Activated CD4-positive, alpha-beta T cell treated with anti-CD3 and anti-CD28 coated beads, Interleukin-2, amount 50 U/mL, for 48 hours (primary cell): Measurements from ENCODE around the gene HAO2.
A peak's percentile ranks its signal among the peaks of the same experiment; 100 is the strongest.
"Not testable (repeated sequence)": the region's sequence is repeated elsewhere in the genome, so short reads cannot be mapped to it uniquely, and the experiment has no call there.

ENCODE experiments used
- DNase-seq, 2 experiments: peaks; one replicate each; pipeline ENCODE4 v3.0.0-alpha.2; 2020

HAO2 gene

GRCh38 chr1:119347858-119348257 lies 20.7 kb upstream of the HAO2 start:
- peak; percentile 8 to 13 for DNase-seq

GRCh38 chr1:119348941-119349340 lies 19.6 kb upstream of the HAO2 start:
- DNase-seq: no peak

- DNase-seq: not testable (repeated sequence)
These were observed 17.7 kb upstream of the HAO2 start for GRCh38 chr1:119350866-119351265.

GRCh38 chr1:119351997-119352396 lies 16.6 kb upstream of the HAO2 start:
- DNase-seq: no peak

- no peak for DNase-seq
These were observed 14.7 kb upstream of the HAO2 start for GRCh38 chr1:119353836-119354235.

DNA sequence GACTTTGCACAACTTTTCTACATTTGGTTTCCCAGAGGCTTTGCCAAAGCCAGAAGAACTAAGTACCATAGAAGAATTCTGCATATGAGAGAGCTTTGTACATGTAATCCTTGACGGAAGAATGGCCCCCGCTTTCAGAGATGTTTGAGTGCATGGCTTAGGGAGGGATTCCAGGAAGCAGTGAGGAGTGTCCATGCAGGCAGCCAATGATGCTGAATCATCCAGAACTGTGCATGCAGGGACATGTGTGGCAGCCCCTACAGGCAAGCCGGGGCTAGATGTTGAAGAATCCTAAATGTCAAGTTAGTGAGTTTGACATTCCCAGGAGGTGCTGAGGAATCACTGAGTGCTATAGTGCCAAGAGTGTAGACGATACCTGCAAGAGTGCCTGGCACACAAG lies 9.9 kb upstream of the HAO2 start:
- DNase-seq: no peak

DNA sequence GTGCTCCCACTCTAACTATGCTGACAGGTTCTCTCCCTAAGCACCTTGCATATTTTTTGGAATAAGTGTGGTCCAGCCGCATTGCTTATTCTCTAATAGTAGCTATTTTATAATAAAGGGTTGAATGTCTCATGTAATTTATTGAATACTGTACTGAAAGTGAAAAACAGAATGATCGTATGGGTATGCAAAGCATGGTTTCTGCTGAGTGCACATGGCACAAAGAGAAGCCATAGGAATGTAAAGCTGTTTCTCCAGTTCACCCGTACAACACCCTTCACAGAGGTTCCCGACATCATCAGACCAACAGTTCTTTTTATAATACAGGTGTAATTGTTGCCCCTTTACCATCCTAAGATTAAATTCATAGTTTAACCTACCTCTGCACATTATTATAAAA lies 8.9 kb upstream of the HAO2 start:
- no peak for DNase-seq

DNA sequence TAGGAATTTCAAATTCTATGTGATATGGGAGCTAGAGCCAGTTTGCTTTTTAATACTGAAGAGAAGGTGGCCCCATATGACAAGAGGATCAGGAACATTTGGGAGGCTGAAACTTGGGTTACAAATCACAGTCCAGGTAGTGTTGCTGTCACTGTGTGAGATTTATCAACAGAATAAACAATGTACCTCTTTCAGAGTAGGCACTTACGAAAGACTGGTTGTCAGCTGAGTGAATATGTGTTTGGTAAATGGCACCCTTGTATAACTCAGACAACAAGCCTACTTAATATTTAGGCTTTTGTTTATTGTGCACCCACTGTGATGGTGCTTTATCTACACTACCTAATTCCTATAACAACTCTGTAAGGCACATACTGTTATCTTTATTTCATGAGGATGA lies 7.4 kb upstream of the HAO2 start:
- no peak for DNase-seq

GRCh38 chr1:119361620-119362344 lies 6.8 kb upstream of the HAO2 start:
- no peak for DNase-seq

DNA sequence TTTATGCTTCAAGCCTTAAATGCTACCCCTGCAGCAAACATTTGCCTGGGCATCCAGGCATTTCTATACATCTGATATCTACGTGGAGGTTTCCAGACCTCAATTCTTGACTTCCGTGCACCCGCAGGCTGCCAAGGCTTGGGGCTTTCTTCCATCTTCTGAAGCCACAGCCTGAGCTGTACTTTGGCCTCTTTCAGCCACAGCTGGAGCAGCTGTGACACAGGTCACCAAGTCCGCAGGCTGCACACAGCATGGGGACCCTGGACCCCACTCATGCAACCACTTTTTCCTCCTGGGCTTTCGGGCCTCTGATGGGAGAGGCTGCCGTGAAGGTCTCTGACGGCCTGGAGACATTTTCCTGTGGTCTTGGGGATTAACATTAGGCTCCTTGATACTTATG lies 5.4 kb upstream of the HAO2 start:
- DNase-seq: no peak

DNA sequence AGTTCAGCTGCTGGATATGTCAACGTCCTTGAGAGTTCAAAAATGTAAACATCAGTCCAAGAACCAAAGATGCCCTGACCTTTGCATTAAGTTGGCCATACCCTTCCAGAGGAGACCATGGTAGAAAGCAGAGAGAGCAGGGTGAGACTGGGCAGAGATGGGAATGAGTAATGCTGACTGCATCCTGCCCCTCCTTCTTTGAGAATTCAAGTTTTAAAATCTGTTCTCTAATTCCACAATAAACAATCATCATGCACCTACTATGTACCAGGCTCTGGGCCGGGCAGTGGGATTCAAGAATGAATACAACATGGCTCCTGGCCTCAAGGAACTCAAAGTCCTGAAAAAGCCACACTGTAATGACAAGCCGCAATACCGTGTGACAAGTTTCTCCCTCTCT lies 3.9 kb upstream of the HAO2 start:
- DNase-seq: no peak

- no peak for DNase-seq
These were observed 2.2 kb upstream of the HAO2 start for GRCh38 chr1:119366424-119366823.

DNA sequence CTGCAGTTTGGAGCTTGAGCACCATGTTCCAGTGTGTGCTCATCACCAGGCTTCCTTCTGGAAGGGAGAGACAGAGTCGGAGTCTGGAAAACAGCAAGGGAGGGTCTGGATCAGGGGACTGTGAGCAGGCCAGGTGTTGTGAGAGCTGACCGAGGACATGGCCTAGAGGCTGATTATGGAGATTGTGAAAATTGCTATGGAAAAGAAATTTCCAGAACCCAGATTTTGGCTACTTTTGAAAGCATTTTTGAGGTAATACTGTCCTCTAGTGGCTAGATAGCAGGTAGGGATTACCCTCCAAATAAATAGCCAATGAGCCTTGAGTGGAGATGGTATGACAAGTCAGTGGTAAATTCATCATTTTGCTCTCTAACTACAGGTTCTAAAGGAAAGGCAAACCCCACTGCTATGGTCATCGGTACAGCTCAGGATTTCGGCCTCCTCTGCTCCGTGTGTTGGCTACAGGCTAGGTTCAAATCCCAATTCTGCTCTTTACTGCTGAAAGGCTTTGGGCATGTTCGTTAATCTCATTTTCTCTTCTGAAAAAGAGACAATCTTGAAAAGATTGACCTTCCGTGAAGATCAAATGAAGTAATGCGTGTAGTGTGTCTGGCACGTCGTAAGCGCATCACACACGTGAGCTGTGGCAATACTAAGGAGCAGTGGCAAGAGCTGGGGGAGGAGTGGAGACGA lies 1.0 kb upstream of the HAO2 start:
- DNase-seq: no peak

DNA sequence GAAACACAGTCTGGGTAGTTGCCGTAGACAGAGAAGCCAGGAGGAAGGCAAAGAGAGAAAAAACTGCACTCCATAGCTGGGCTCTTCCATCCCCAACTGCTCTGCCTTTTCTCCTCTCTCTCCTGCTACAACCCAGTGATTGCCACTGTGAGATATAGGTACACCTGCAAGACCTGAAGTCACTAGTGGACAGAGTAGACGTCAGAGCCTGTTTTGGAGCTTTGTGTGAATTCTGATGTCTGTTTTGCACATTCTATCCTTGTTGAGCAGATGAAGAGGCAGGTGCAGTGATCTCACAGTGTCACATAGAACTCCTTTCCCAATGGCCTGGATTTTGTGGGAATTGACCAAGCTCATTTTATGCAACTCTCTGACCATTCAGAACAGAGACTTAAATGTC lies 2.2 kb downstream of the HAO2 start:
- DNase-seq: no peak

- no peak for DNase-seq
These were observed 3.2 kb downstream of the HAO2 start for GRCh38 chr1:119371815-119372214.

DNA sequence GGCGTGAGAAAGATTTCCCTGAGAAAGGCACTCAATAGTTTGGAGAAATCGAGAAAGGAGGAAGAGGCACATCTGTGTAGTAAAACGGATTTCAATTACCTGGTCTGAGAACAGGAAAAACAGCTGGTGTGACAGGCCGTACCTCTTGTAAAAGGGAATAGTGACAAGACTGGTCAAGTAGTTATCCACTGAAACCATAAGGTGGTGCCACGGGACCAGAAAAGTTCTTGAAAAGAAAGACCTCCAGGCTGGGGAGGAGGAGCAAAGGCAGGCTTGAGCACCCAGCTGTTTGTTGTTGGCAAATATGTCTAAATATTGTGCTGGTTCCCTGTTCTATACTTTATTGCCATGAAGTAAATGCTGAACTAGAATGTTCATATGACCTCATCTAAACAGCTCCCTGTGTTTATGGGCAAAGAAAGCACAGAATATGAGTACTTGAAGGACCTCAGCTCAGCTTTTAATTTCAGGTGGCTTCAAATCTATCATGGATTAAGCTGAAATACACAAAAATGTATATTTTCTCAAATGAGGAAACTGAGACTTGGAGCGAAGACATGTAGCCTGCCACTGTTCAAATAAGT lies 4.0 kb downstream of the HAO2 start:
- DNase-seq: no peak

GRCh38 chr1:119373465-119373864 lies 4.9 kb downstream of the HAO2 start:
- DNase-seq: no peak

- no peak for DNase-seq
These were observed 5.8 kb downstream of the HAO2 start for GRCh38 chr1:119374208-119374874.

GRCh38 chr1:119375366-119375765 lies 6.8 kb downstream of the HAO2 start:
- no peak for DNase-seq

GRCh38 chr1:119376594-119376993 lies 8.0 kb downstream of the HAO2 start:
- DNase-seq: no peak

DNA sequence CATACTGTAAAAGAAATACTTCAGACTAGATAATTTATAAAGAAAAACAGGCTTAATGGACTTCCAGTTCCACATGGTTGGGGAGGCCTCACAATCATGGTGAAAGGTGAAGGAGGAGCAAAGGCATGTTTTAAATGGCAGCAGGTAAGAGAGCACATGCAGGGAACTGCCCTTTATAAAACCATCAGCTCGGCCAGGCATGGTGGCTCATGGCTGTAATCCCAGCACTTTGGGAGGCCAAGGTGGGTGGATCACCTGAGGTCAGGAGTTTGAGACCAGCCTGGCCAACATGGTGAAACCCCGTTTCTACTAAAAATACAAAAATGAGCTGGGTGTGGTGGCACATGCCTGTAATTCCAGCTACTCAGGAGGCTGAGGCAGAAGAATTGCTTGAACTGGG lies 9.0 kb downstream of the HAO2 start:
- not testable (repeated sequence) for DNase-seq

DNA sequence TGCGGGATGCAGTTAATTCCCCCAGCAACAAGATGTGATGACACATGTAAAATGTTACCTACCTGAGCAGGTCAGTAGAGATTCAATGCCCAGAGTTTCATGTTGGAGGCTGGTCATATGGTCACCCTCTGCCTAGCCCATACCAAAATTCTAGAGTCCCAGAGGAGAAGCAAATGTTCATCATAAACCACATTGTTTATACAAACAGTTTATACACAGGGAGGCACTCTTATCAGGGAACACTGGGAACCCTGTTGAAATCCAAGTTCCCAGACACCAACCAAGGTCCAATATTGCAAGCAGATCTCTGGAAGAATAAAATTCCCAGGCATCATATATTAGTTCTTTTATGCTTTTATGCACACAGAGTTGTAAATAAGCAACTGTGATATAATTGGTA lies 10.5 kb downstream of the HAO2 start:
- DNase-seq: no peak

DNA sequence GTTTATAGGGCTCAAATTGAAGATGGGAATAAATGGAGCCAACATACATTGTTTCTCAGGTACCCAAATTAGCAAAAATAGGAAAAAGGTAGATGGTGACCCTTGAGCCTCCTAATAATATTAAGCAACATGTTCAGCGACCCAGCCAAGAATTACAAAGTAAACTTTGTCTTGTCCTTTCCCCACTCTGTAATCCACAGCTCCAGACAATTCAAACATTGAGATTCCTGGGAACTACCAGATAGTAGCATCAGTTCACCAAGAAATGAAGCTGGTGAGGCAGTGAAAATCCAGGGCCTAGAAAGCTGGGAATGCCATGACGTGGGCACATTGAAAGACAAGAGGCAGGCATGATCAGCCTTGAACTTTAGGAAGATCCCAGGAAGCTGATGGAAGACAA lies 11.7 kb downstream of the HAO2 start:
- DNase-seq: no peak
